Astrocyte of the hippocampus (primary cell): ENCODE measurements around the gene MAPK14.

Source experiments
- DNase-seq: peaks from one replicate; pipeline ENCODE4 v3.0.0; 2011; ENCODE audit warnings: low read depth, low spot score

Gene MAPK14

GRCh38 chr6:36035225-36035624 lies 7.6 kb downstream of the MAPK14 start:
- no peak for DNase-seq

GRCh38 chr6:36038120-36038876 lies 10.7 kb downstream of the MAPK14 start:
- DNase-seq: no peak

- DNase-seq: no peak
Measured at GRCh38 chr6:36039112-36039511, 11.5 kb downstream of the MAPK14 start.

- DNase-seq: no peak
Measured at GRCh38 chr6:36040958-36041357, 13.3 kb downstream of the MAPK14 start.

GRCh38 chr6:36042618-36043260 lies 15.1 kb downstream of the MAPK14 start:
- DNase-seq: no peak

GRCh38 chr6:36049582-36049981 lies 22.0 kb downstream of the MAPK14 start:
- no peak for DNase-seq

- no peak for DNase-seq
Measured at GRCh38 chr6:36050305-36050704, 22.7 kb downstream of the MAPK14 start.

GRCh38 chr6:36050947-36051710 lies 23.5 kb downstream of the MAPK14 start:
- DNase-seq: no peak

- no peak for DNase-seq
Measured at GRCh38 chr6:36052097-36052496, 24.5 kb downstream of the MAPK14 start.

- no peak for DNase-seq
Measured at GRCh38 chr6:36053878-36054277, 26.3 kb downstream of the MAPK14 start.

- DNase-seq: no peak
Measured at GRCh38 chr6:36054415-36054814, 26.8 kb downstream of the MAPK14 start.

GRCh38 chr6:36054956-36055355 lies 27.3 kb downstream of the MAPK14 start:
- no peak for DNase-seq

- no peak for DNase-seq
Measured at GRCh38 chr6:36056178-36056577, 28.6 kb downstream of the MAPK14 start.

- no peak for DNase-seq
Measured at GRCh38 chr6:36061236-36061635, 33.6 kb downstream of the MAPK14 start.

- DNase-seq: no peak
Measured at GRCh38 chr6:36062247-36062646, 34.6 kb downstream of the MAPK14 start.

- no peak for DNase-seq
Measured at GRCh38 chr6:36063318-36064060, 35.9 kb downstream of the MAPK14 start.

- no peak for DNase-seq
Measured at GRCh38 chr6:36064770-36065396, 37.3 kb downstream of the MAPK14 start.

GRCh38 chr6:36065916-36066315 lies 38.3 kb downstream of the MAPK14 start:
- DNase-seq: no peak

- no peak for DNase-seq
Measured at GRCh38 chr6:36066817-36067216, 39.2 kb downstream of the MAPK14 start.

- DNase-seq: no peak
Measured at GRCh38 chr6:36067374-36068011, 39.9 kb downstream of the MAPK14 start.

GRCh38 chr6:36068012-36068392 lies 40.4 kb downstream of the MAPK14 start:
- no peak for DNase-seq
